Left renal pelvis (tissue), 4 donors: ENCODE measurements around the gene RETNLB. TPM values are rescaled to one million over a fixed set of nuclear protein-coding genes. Genes with fewer than 3 reads are reported as not detected.

Source experiments
- DNase-seq, 4 donors: peaks; one replicate each; pipeline ENCODE4 v3.0.0-alpha.2; 2013; ENCODE audit warnings: low read depth in 4 of 4, low spot score in 3 of 4
- polyA plus RNA-seq, 4 donors: library from polyadenylated mRNA; unstranded; fragments of 120-200 nt; gene quantifications; one replicate each; pipeline ENCODE4 v1.2.1, GENCODE V29; 2013; ENCODE audit not compliant: insufficient read length in 4 of 4

Gene RETNLB
- not detected for polyA plus RNA-seq

DNA sequence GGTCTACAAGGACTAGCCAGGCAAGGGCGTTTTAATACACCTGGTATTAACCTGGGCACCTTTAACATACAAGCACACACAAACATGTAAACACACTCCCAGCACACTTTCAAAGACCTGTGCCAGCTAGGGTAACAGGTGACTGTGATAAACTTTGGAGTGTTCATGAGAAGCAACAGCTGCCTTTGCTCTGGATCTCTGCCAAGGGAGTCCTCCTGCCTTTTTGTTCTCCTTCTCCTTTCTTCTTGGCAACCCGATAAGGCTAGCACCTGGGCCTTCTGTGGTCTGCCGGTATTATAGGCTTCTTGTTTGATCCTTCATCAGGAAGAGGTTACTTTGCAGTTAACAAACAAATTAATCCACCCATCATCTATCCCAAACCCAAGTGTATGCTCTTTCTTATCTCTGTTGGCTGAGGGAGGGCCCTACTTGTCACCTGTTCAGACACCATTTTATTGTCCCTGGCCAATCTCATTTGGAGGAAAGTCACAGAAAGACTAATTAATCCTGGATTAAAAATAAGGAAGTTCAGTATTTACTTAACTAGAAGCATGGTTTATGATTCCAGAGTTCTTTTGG, at the start of gene RETNLB:
Gene RETNLB (minus strand): TSS at position 7 of the 579 bp plus-strand sequence. CDS start 225 bp downstream, outside the sequence.
- no peak for DNase-seq

GRCh38 chr3:108806316-108806715, 49.1 kb upstream of the RETNLB start:
- no peak for DNase-seq

GRCh38 chr3:108804966-108805365, 47.8 kb upstream of the RETNLB start:
- no peak for DNase-seq

GRCh38 chr3:108804437-108804836, 47.2 kb upstream of the RETNLB start:
- no peak for DNase-seq

DNA sequence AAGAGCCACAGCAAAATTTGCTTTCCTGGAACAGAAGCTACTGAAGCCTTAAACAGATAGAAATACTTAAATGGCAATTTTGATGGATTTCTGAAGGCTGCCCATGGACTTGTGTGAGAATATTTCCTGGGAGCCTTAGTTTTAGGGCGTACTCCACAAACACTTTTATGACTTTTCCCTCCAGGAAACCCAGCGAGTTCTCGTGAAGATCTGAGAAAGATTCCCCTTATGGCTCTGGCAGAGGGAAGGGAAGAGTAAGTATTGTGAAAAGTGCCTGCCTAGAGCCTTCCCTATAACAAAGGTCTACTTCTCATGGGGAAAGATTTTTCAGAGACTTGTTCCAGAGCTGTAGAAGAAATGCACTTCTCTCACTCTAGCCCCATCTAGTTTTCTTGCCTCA, 34.3 kb upstream of the RETNLB start:
- DNase-seq: no peak

GRCh38 chr3:108780235-108780634, 23.0 kb upstream of the RETNLB start:
- DNase-seq: no peak

DNA sequence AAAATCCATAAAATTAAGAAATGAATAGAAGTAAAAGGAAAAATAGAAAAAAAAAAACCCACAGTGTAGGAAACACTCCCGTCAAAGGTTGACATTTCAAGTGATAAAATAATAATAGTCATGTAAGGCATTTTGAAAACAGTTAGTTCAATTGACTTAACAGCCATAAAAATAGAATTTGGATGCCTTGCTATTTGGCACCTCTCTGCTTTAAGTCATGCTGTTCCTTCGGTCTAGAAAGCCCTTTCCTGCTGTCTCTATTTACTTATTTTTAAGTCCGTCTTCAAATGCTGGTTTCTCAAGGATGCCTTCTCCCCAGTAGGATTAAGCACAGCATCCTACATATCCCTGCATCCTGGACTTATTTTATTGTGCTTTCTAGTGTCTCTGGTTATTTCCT, 22.3 kb upstream of the RETNLB start:
- no peak for DNase-seq

DNA sequence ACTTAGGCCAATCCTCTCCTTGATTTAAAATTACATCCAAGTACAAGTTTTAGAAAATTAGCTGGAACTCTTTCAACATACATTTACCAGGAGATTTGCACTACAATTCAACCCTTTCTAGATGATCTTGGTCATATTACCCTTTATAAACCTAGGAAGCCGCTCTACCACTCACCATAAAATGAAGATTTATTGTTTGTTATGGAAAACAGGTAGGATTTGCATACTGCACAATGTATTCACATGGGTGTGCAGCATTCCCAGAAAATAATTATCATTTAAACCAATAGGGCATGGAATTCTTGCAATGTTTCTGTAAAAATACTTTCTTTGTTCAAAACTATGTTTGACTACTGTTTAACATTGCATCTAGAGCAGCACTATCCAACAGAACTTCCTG, 18.4 kb upstream of the RETNLB start:
- no peak for DNase-seq

- no peak for DNase-seq
These were observed 10.0 kb upstream of the RETNLB start for GRCh38 chr3:108767253-108767652.

GRCh38 chr3:108755686-108756085, 1.5 kb downstream of the RETNLB start:
- DNase-seq: no peak

DNA sequence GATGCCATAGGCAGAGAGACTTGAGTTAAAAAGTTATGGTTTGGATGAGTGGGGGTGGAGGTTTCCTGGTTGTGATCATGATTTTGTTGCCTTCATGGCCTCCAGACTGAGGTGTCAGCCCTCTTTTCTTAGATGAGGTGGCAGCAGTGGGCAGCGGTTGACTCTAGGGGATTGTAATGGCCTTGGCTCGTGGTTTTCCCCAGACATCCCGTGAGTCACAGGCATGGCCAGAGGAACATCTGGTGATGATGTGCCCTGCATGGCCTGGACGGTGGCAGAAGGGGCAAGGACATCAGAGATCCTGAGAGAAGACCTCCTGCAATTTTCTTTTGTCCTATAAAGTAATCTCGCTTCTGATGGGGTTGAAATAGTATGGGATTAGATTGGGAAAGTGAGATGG, 12.4 kb downstream of the RETNLB start:
- DNase-seq: no peak

DNA sequence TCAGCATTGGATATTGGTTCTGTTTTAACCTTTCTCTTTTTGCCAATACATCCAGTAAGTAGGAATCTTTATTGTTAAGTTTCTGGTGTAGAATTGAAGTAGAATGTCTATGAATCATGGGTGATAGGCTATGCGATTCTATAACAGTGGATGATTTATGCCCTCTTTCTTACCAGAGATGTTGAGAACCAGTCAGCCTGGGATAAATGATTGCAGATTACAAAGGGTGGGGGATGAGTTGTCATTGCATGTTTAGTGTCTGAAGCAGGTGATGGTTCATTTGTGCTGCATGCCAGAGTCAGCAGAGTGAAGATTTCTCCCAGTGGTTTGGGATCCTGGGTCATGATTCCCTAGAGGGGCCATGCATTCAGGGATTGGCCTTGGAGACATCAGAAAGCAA, 14.3 kb downstream of the RETNLB start:
- DNase-seq: no peak

GRCh38 chr3:108736821-108737220, 20.4 kb downstream of the RETNLB start:
- DNase-seq: no peak

DNA sequence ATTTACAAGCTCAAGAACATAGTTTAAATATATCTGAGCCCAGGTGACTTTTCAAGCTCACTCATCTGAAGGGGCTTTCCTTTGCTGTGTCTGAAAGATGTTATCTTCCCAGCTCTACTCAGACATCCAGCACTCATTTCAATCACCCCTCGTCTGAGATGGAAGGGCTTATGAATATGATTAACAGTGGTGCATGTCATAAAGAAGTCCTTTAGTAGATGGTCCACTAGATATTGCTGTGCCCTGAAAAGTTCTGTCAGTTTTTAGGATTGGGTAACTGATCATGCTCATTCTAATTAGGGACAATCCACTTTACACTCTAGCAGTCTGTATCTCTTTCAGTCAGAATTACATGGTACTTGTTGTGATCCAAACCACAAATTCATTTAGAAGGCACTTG, 28.3 kb downstream of the RETNLB start:
- DNase-seq: no peak

DNA sequence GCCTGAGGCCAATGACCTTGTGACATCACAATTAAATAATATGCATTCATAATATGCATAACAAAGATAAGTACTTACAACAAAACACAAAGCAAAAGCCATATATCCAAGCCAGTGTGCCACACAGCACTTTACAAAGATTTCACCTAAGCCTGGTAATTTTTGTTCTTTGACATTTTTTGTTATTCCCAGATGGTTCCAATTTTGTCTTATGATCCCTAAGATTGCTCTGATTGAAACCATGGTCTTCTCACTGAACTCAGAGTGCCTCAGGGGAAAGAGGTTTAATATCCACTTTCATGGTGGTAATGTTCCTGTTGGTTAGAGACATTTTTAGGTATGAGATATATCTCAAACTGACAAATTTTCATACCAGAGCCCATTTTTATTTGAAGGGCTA, 29.1 kb downstream of the RETNLB start:
- no peak for DNase-seq

DNA sequence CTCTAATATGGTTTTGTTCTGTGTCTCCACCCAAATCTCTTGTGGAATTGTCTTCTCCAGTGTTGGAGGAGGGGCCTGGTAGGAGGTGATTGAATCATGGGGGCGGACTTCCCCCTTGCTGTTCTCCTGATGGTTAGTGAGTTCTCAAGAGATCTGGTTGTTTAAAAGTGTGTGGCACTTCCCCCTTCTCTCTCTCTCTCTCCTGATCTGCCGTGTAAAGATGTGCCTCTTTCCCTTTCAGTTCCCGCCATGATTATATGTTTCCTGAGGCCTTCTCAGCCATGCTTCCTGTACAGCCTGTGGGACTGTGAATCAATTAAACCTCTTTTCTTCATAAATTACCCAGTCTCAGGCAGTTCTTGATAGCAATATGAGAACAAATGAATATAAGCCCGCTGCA, 33.1 kb downstream of the RETNLB start:
- DNase-seq: no peak

GRCh38 chr3:108722724-108723123, 34.5 kb downstream of the RETNLB start:
- DNase-seq: no peak

DNA sequence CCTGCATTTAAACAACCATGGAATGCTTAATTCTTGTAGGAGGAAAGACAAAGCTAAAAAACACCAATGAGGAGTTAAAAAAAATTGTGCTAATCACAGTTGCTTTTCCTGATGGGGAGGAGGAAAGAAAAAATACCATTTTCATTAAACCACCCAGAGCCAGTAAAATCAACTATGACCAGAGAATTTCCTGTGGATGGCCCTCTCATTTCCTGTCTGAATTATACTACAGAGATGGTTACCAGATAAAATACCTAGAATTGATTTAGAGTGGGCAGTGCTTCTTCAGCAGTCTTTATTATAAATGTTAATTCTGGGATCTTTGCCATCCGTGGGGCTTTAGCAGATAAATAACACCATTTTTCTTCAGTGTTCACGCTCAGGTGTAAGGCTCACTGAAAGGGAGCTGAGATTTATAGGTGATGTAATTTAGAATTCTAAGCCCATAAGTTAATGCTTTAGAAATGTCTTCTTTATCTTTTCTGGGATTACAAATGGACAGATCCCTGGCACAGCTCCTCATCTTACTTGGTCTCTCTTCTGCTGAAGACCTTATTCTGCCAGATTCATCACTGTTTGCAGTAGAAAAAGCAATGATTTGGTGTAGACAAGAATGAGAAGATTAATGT, 37.9 kb downstream of the RETNLB start:
- no peak for DNase-seq

DNA sequence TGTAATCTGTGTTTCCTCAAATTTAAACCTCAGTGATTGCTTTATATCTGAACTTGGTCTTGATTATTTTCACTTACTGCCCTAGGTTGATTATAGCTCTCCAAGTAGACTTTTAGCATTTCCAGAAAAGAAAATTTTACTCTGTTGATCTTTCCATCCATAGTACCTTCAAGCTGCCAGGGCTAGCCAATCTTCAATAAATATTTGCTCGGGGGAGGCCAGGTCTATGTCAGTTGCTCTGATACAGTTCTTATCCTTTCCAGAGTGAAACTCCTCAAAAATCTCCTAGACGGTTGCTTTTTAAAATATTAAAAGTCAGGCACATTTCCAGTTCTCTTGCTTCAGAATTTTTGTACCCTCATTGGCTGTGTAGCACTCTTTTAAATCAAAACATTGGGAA, 38.8 kb downstream of the RETNLB start:
- DNase-seq: no peak

- no peak for DNase-seq
These were observed 43.4 kb downstream of the RETNLB start for GRCh38 chr3:108713816-108714215.

DNA sequence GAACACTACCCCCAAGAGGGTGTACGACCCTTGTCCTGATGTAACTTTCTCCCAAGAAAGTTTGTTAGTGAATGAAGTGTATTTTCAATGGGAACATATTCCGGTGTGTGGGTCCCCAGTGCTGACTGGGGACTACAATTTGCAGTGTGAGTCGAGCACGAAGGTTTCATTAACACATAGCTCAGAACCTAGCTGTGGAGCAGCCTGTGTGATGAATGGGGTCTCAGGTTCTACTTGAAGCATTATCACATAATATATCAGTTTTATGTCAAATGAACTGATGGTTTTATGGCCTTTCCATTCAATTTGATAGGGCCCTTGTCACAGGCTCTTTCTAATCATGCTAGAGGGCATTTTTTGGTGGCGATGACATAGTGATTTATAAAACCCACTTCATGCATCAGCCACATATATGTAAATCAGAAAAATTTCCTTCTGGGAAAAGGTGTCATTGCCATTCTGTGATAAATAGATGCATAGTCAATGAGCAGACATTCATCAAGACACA, 44.1 kb downstream of the RETNLB start:
- no peak for DNase-seq
